ENCODE measurements around the gene PRKCSH.

DNA sequence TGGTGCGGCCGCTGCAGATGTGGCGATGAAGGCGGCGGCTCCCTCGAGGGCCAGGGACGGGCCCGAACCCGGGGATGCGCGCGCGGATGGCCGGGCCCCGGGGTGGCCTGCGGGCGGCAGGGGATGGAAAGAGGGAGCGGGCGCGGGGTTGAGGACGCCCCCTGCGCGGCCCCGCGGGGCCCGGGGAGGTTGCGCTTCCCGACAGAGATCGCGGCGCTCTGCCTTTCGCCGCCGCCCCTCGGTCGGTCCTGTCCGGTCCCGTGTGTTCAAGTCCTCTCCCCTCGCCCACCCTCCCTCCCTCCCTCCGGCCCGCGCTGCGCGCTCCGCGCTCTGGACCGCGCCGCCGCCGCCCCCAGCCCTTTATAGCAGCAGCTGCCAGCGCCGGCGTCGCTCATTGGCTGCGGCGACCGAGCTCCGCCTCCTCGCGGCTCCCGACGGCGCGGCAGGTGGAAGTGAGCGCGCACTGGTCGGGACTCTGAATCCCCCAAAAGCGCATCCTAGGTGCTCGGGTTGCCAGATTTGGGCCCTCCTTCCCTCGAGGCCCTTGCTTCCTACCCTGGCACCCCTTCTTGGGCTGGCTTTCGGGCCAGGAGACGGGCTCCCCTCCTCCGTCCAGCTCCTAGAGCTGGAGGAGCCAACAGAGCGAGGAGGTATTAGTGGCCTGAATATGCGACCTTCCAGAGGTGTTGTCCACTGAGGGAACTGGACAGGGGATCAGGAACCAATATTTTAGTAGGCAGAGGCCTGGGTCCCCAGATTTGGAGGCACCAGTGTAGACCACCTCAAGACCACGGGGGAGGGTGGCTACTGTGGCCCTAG lies 45.5 kb downstream of the PRKCSH start, which contains the start of gene ELAVL3:
- TF ChIP-seq MAX (IDR thresholded peaks at IDR 0.05) (no peak), CBX3 (IDR thresholded peaks at IDR 0.05; ENCODE audit: low read depth) (no peak), POLR2AphosphoS5 (IDR thresholded peaks at IDR 0.05; ENCODE audit: low read depth, low read length) (no peak), EZH2 (IDR thresholded peaks at IDR 0.05) (no peak), POLR2A (IDR thresholded peaks at IDR 0.05; ENCODE audit: borderline replicate concordance, extremely low read depth, insufficient read depth, insufficient read length) (no peak), TCF7L2 (IDR thresholded peaks at IDR 0.05; ENCODE audit: borderline replicate concordance, extremely low read depth, insufficient read depth, insufficient read length) (no peak)
- TF ChIP-seq, protein P1, sequence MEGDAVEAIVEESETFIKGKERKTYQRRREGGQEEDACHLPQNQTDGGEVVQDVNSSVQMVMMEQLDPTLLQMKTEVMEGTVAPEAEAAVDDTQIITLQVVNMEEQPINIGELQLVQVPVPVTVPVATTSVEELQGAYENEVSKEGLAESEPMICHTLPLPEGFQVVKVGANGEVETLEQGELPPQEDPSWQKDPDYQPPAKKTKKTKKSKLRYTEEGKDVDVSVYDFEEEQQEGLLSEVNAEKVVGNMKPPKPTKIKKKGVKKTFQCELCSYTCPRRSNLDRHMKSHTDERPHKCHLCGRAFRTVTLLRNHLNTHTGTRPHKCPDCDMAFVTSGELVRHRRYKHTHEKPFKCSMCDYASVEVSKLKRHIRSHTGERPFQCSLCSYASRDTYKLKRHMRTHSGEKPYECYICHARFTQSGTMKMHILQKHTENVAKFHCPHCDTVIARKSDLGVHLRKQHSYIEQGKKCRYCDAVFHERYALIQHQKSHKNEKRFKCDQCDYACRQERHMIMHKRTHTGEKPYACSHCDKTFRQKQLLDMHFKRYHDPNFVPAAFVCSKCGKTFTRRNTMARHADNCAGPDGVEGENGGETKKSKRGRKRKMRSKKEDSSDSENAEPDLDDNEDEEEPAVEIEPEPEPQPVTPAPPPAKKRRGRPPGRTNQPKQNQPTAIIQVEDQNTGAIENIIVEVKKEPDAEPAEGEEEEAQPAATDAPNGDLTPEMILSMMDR (IDR thresholded peaks at IDR 0.05 in 2 of 3, conservative IDR thresholded peaks at IDR 0.05 in 1 of 3; ENCODE audit: borderline replicate concordance in 1 of 3, insufficient read depth in 1 of 3, low read depth in 2 of 3, low read length in 2 of 3) = no peak

Measured in HCT116 (cell line).